Measurements from ENCODE around the gene CAD. TPM values are rescaled to one million over a fixed set of nuclear protein-coding genes. Genes with fewer than 3 reads are reported as not detected.

Gene CAD
- total RNA-seq, 2 donors from 2014 or later = 120 to 127 TPM

GRCh38 chr2:27219091-27219490 is 1.9 kb downstream of the CAD start:
- H3K4me1 ChIP-seq (ENCODE audit: control insufficient read depth, insufficient read depth, low read length) = no peaks in the 10 kb centered on the region
- DNase-seq = no peak
- H3K27ac ChIP-seq (ENCODE audit: low read depth, low read length) = no peak overlapping the region
- no peaks in the 10 kb centered on the region for H3K27me3 Mint-ChIP-seq (ENCODE audit: insufficient read depth)
- H3K36me3 ChIP-seq (ENCODE audit: control insufficient read depth, insufficient read depth, low read length) = peaks cover 58% of the 10 kb centered on the region
- WGBS, 2 experiments (ENCODE audit: insufficient coverage in 1 of 2, insufficient read length in 1 of 2) = 88 to 91% methylated on average over 1 of the region's 2 CpGs
- H3K9me3 Mint-ChIP-seq = no peaks in the 10 kb centered on the region
- H3K36me3 Mint-ChIP-seq (ENCODE audit: low read depth) = peaks cover 62% of the 10 kb centered on the region
- H3K27ac Mint-ChIP-seq = peak overlapping the region; percentile 55
- H3K9me3 ChIP-seq (ENCODE audit: control insufficient read depth, low read length) = no peaks in the 10 kb centered on the region
- H3K4me1 Mint-ChIP-seq = peaks cover 26% of the 10 kb centered on the region
- H3K27me3 ChIP-seq (ENCODE audit: control insufficient read depth, insufficient read depth, low read length, poor library complexity, severe bottlenecking) = no peaks in the 10 kb centered on the region
- TF ChIP-seq CTCF (conservative IDR thresholded peaks at IDR 0.05) = no peak
- peak overlapping the region; percentile 85 for H3K4me3 ChIP-seq (ENCODE audit: low read length)
- H3K4me3 Mint-ChIP-seq = peak overlapping the region; percentile 92
- H3K9ac ChIP-seq (ENCODE audit: extremely low read depth, low read length, poor library complexity, severe bottlenecking) = no peak overlapping the region

- Mint-ChIP-seq H3K4me1 (peaks cover 26% of the 10 kb centered on the region), H3K27ac (peak overlapping the region; percentile 0), H3K9me3 (no peaks in the 10 kb centered on the region), H3K36me3 (ENCODE audit: low read depth) (peaks cover 70% of the 10 kb centered on the region), H3K27me3 (ENCODE audit: insufficient read depth) (no peaks in the 10 kb centered on the region), H3K4me3 (no peak overlapping the region)
- Histone ChIP-seq H3K27ac (ENCODE audit: low read depth, low read length) (no peak overlapping the region), H3K9ac (ENCODE audit: extremely low read depth, low read length, poor library complexity, severe bottlenecking) (no peak overlapping the region), H3K27me3 (ENCODE audit: control insufficient read depth, insufficient read depth, low read length, poor library complexity, severe bottlenecking) (no peaks in the 10 kb centered on the region), H3K9me3 (ENCODE audit: control insufficient read depth, low read length) (no peaks in the 10 kb centered on the region), H3K36me3 (ENCODE audit: control insufficient read depth, insufficient read depth, low read length) (peaks cover 66% of the 10 kb centered on the region), H3K4me3 (ENCODE audit: low read length) (no peak overlapping the region), H3K4me1 (ENCODE audit: control insufficient read depth, insufficient read depth, low read length) (no peaks in the 10 kb centered on the region)
- WGBS, 2 experiments (ENCODE audit: insufficient coverage in 1 of 2, insufficient read length in 1 of 2) = 91 to 94% methylated on average over 5 to 7 of the region's 7 CpGs
- TF ChIP-seq CTCF (conservative IDR thresholded peaks at IDR 0.05) = no peak
- DNase-seq = no peak
These were observed 2.9 kb downstream of the CAD start for GRCh38 chr2:27220091-27220490.

GRCh38 chr2:27221166-27221565 is 4.0 kb downstream of the CAD start:
- Mint-ChIP-seq H3K4me1 (peaks cover 24% of the 10 kb centered on the region), H3K27ac (no peak overlapping the region), H3K27me3 (ENCODE audit: insufficient read depth) (no peaks in the 10 kb centered on the region), H3K9me3 (no peaks in the 10 kb centered on the region), H3K4me3 (no peak overlapping the region), H3K36me3 (ENCODE audit: low read depth) (peaks cover 72% of the 10 kb centered on the region)
- no peak for TF ChIP-seq CTCF (conservative IDR thresholded peaks at IDR 0.05)
- no peaks in the 10 kb centered on the region for H3K4me1 ChIP-seq (ENCODE audit: control insufficient read depth, insufficient read depth, low read length)
- no peaks in the 10 kb centered on the region for H3K9me3 ChIP-seq (ENCODE audit: control insufficient read depth, low read length)
- DNase-seq = no peak
- H3K27me3 ChIP-seq (ENCODE audit: control insufficient read depth, insufficient read depth, low read length, poor library complexity, severe bottlenecking) = no peaks in the 10 kb centered on the region
- no peak overlapping the region for H3K4me3 ChIP-seq (ENCODE audit: low read length)
- H3K27ac ChIP-seq (ENCODE audit: low read depth, low read length) = no peak overlapping the region
- peaks cover 68% of the 10 kb centered on the region for H3K36me3 ChIP-seq (ENCODE audit: control insufficient read depth, insufficient read depth, low read length)
- WGBS, 2 experiments (ENCODE audit: insufficient coverage in 1 of 2, insufficient read length in 1 of 2) = 96 to 100% methylated on average over 2 to 3 of the region's 3 CpGs
- H3K9ac ChIP-seq (ENCODE audit: extremely low read depth, low read length, poor library complexity, severe bottlenecking) = no peak overlapping the region

Data from endodermal cell (in vitro differentiated cells).